GM12872 (cell line): ENCODE results near the gene LSM5.

ENCODE experiments used
- CTCF ChIP-seq: IDR thresholded peaks from 3 replicates; pipeline ENCODE4 v1.5.1; 2011; ENCODE audit warnings: low read depth, mild to moderate bottlenecking, low read length, moderate library complexity; ENCODE audit not compliant: insufficient read depth

LSM5 gene

DNA sequence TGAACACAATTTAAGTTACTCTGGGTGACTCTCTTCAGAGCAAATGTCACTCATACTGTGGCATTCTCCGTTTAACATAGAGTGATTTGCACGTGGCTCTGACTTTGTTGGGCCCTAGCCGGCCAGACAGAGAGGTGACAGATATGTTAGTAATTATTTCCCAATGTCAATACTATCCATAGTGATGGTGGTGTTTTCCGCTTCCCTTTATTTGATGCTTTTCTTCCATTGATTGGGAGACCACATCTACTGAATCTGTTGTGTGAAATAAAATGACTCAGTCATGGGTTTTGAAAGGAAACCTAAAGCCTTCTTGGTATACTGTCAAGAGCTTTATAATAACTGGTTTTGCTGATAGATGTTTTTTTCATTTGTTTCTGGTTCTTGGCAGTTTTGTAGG lies 12.5 kb upstream of the LSM5 start:
- no peak for TF ChIP-seq CTCF

DNA sequence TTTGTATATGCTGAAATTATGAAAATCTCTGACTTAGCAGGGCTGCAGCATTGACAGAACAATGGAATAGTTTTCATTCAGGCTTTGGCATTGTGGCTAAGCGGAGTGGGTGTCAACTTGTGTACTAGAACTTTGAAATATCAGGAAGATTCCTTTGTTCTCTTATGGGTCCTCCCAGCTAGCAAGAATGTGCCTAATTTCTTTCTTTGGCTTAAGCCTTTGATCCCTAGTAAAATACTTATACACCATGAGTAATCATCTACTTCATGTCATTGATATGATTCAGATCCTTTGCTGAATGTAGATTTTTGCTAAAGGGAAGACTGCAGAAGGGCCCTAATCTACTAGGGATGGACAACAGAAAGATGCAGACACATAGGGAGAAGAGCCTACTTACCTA lies 11.3 kb upstream of the LSM5 start:
- no peak for TF ChIP-seq CTCF

DNA sequence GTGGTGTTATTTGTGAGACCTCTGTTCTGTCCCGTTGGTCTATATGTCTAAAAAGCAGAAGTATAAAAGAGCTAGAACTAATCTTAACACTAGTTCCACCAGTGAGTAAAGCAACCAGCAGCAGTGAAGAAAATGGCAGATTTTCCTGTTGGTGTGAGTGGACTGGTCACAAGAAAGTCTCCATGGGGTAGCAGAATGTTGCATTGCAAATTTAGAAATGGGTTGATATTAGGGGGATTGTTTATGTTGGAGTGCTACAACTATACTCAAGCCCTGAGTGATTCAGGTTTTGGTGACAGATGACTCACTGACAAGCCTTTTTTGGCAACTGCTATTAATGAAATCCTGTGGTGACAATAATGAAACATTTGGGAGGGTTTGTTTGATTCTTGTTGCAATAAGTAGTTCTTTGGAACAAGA lies 10.8 kb upstream of the LSM5 start:
- no peak for TF ChIP-seq CTCF

GRCh38 chr7:32496052-32496813 lies 6.1 kb upstream of the LSM5 start:
- no peak for TF ChIP-seq CTCF

- TF ChIP-seq CTCF, result no peak
Measured at GRCh38 chr7:32495298-32496051, 5.3 kb upstream of the LSM5 start, which contains the start of gene AVL9. Gene AVL9, plus strand, starts transcription at chr7:32495489. Its CDS starts 221 bp downstream, at chr7:32495710.

- no peak for TF ChIP-seq CTCF
Measured at GRCh38 chr7:32494946-32495297, 4.7 kb upstream of the LSM5 start.

- no peak for TF ChIP-seq CTCF
Measured at GRCh38 chr7:32489788-32490126, 423 bp downstream of the LSM5 start.
